T-cell (primary cell): ENCODE measurements around the gene PSTPIP1. TPM values are rescaled to one million over a fixed set of nuclear protein-coding genes. Genes with fewer than 3 reads are reported as not detected.

ENCODE experiments used
- ATAC-seq, 4 experiments: fragments of 200-7000 bp in 3 of 4; fragments of 150-1000 bp in 1 of 4; cut with Tn5 transposase; replicated peaks in 1 of 4; 1 replicate in 3 of 4; 2 replicates in 1 of 4; pipeline ENCODE4 v1.10.0; 2021; ENCODE audit warnings: moderate library complexity in 3 of 4, mild to moderate bottlenecking in 2 of 4, moderate number of reproducible peaks in 1 of 4
- CTCF ChIA-PET, 2 donors: fragments of 300-600 bp; sonication (Branson Sonifier 250); formaldehyde crosslinking; loops; one replicate each; lab custom pipeline; 2022; ENCODE audit warnings: antibody characterized with exemption in 2 of 2; lab: Charles Lee
- POLR2A ChIA-PET, 2 donors: fragments of 300-600 bp; sonication (Branson Sonifier 250); formaldehyde crosslinking; loops; one replicate each; lab custom pipeline; 2022; ENCODE audit warnings: antibody characterized with exemption in 2 of 2; lab: Charles Lee
- DNase-seq, 35 experiments: peaks; one replicate each; pipeline versions ENCODE4 v3.0.0 to v3.0.0-alpha.2; 2013 to 2023
- H3K27ac ChIP-seq: one replicate; pipeline ENCODE4 v1.5.1; 2013; ENCODE audit warnings: low read length
- H3K27me3 ChIP-seq, 2 experiments: replicated peaks in 1 of 2; 1 replicate in 1 of 2; 2 replicates in 1 of 2; pipeline versions ENCODE4 v1.6.1 to v1.7.0; 2013; ENCODE audit warnings: low read length in 1 of 2, mixed read lengths in 1 of 2; ENCODE audit not compliant: control insufficient read depth in 2 of 2, insufficient read depth in 2 of 2; ENCODE audit errors: extremely low read depth in 1 of 2
- H3K36me3 ChIP-seq, 2 donors: 1 replicate in 1 of 2; 2 replicates in 1 of 2; pipeline versions ENCODE4 v1.6.1 to v1.7.0; 2013; ENCODE audit warnings: low read length in 1 of 2; ENCODE audit not compliant: control insufficient read depth in 2 of 2, insufficient read depth in 1 of 2; ENCODE audit errors: extremely low read depth in 1 of 2
- H3K4me1 ChIP-seq, 2 experiments: 1 replicate in 1 of 2; 2 replicates in 1 of 2; pipeline versions ENCODE4 v1.6.1 to v1.7.0; 2013; ENCODE audit warnings: low read length in 2 of 2, mixed read lengths in 1 of 2; ENCODE audit not compliant: insufficient read depth in 2 of 2, control insufficient read depth in 1 of 2; ENCODE audit errors: extremely low read depth in 1 of 2
- H3K4me3 ChIP-seq, 2 donors: 1 replicate in 1 of 2; 2 replicates in 1 of 2; pipeline versions ENCODE4 v1.5.1 to v1.7.0; 2013; ENCODE audit warnings: mild to moderate bottlenecking in 2 of 2, low read length in 1 of 2, moderate library complexity in 1 of 2; ENCODE audit not compliant: control insufficient read depth in 1 of 2; ENCODE audit errors: extremely low read depth in 1 of 2
- H3K9me3 ChIP-seq: 2 replicates; pipeline ENCODE4 v1.7.0; 2013
- H3K27ac Mint-ChIP-seq, 2 donors: one replicate each; pipeline ENCODE4 v1.8.0; 2020 to 2021; ENCODE audit warnings: mild to moderate bottlenecking in 2 of 2, mixed read lengths in 2 of 2
- H3K27me3 Mint-ChIP-seq, 2 donors: one replicate each; pipeline ENCODE4 v1.8.0; 2021 to 2022; ENCODE audit warnings: mixed read lengths in 2 of 2
- H3K36me3 Mint-ChIP-seq: one replicate; pipeline ENCODE4 v1.8.0; 2021; ENCODE audit warnings: mixed read lengths
- H3K4me1 Mint-ChIP-seq, 3 donors: one replicate each; pipeline ENCODE4 v1.8.0; 2020 to 2022; ENCODE audit warnings: mixed read lengths in 3 of 3, mild to moderate bottlenecking in 1 of 3
- H3K4me3 Mint-ChIP-seq, 3 donors: one replicate each; pipeline ENCODE4 v1.8.0; 2020 to 2022; ENCODE audit warnings: mild to moderate bottlenecking in 3 of 3, mixed read lengths in 3 of 3, moderate library complexity in 3 of 3
- H3K9me3 Mint-ChIP-seq, 3 donors: one replicate each; pipeline ENCODE4 v1.8.0; 2020 to 2022; ENCODE audit warnings: mixed read lengths in 3 of 3
- WGBS: methylation state at CpG from one replicate; pipeline ENCODE4 v1.1.5; 2013; ENCODE audit warnings: missing lambda C conversion rate; ENCODE audit not compliant: insufficient coverage; 5-methylcytosine and 5-hydroxymethylcytosine counted together
- total RNA-seq, 35 experiments: library from RNA in 6 of 35; stranded (reverse) in 6 of 35; fragments of 120-200 nt in 1 of 35; gene quantifications; one replicate each; pipeline versions ENCODE4 v1.2.1 to v1.2.4 and lab custom pipeline; 2013 to 2026

Gene PSTPIP1
- total RNA-seq, 5 donors from 2014 or later (not counting 1 experiment from before 2014, with no cell fraction given), result 110 to 231 (median 180) TPM

DNA sequence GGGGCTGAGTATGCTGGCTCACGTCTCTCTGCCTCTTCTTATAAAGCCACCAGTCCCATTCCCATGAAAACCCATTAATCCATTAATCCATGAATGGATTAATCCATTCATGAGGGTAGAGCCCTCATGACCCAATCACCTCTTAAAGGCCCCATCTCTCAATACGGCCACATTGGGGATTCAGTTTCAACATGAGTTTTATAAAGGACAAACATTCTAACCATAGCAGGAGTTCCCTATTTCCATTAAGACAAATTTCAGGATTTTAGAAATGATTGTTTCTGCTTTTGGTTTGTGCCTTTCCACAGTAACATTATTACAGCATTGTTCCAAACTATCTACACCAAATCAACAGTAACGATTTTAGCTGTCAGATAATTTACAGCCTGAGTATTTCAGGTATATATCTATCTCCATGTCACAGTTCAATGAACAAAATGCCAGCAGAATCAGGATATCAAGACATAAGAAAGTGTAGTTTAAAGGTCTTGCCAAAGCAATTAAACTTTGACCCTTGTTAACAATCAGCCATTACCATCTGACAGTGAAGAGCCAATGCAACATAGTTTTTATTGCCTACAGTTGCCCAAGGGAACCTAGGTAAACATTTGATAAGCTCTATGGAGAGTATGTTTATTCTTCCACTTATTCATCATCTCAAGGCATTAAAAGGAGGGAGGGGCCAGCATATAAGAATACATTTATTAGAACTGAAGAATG lies 72.2 kb downstream of the PSTPIP1 start:
- CTCF ChIA-PET, result interaction anchor here in 1 of 2 donors (0.7 kb wide), 1 partner anchor 9 kb away, joined by 7 read pairs; no protein-coding TSS in a partner anchor
- H3K9me3 Mint-ChIP-seq, result no peaks in the 10 kb centered on the region
- DNase-seq (no peak), ATAC-seq (no peak)
- Histone ChIP-seq H3K27me3 (no peaks in the 10 kb centered on the region), H3K4me1 (peaks cover 9 to 16% of the 10 kb centered on the region in 2 experiments), H3K36me3 (no peaks in the 10 kb centered on the region), H3K9me3 (no peaks in the 10 kb centered on the region), H3K27ac (no peak overlapping the region), H3K4me3 (no peak overlapping the region)
- H3K36me3 Mint-ChIP-seq, result no peaks in the 10 kb centered on the region
- H3K4me1 Mint-ChIP-seq, result peaks cover 33 to 47% (median 42%) of the 10 kb centered on the region in 3 donors
- POLR2A ChIA-PET, result interaction anchor here in 1 of 2 donors (0.7 kb wide), 1 partner anchor 73 kb away, joined by 11 read pairs; no protein-coding TSS in a partner anchor
- WGBS, result no CpG with 5 or more reads among the region's 3 CpGs
- H3K27me3 Mint-ChIP-seq, result no peaks in the 10 kb centered on the region
- H3K27ac Mint-ChIP-seq, result no peak overlapping the region
- no peak overlapping the region for H3K4me3 Mint-ChIP-seq

DNA sequence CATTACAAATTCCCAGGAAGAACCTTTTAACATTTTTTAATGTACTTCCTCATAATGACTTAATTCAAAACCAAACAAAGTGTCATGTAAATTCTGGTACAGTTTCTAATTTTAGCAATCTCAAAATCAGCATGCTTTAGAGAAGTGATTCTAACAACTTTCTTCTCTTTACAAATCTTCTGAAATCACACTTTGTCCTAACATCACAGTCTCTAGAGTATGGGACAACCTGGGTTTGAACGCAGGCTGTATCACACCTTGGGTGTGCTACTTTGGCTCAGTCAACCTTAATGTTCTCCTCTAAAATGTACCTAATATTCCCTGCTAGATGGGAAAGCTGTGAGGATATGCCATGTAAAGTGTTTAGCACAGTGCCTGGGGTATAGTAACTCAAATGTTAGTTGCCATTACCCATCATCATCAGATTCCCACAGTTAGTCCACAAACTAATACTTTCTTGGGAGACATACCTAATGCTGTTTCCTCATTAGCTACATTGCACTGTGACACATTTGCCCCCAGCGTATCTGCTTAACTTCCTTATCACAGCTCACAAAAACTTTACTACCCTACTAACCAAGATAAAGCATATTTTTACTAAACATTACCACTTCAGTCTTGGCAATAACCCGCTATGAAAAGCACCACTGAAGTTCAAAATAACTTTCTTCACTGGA lies 72.9 kb downstream of the PSTPIP1 start:
- no peaks in the 10 kb centered on the region for H3K9me3 ChIP-seq
- H3K27me3 Mint-ChIP-seq, result no peaks in the 10 kb centered on the region
- no peaks in the 10 kb centered on the region for H3K27me3 ChIP-seq
- H3K27ac ChIP-seq, result no peak overlapping the region
- no peak overlapping the region for H3K27ac Mint-ChIP-seq
- H3K4me1 Mint-ChIP-seq, result peaks cover 33 to 48% (median 43%) of the 10 kb centered on the region in 3 donors
- H3K4me3 ChIP-seq, result no peak overlapping the region
- ChIA-PET CTCF (no interaction called here), POLR2A (interaction anchor here (0.5 to 0.7 kb wide), 2 partner anchors 17 to 69 kb away, joined by 3 to 4 read pairs; no protein-coding TSS in a partner anchor)
- H3K36me3 ChIP-seq, result no peaks in the 10 kb centered on the region
- ATAC-seq, result no peak
- no peaks in the 10 kb centered on the region for H3K9me3 Mint-ChIP-seq
- peaks cover 9 to 16% of the 10 kb centered on the region in 2 experiments for H3K4me1 ChIP-seq
- H3K36me3 Mint-ChIP-seq, result no peaks in the 10 kb centered on the region
- no peak overlapping the region for H3K4me3 Mint-ChIP-seq
- DNase-seq, result no peak
- WGBS, result 100% methylated on average over 1 of the region's 3 CpGs

DNA sequence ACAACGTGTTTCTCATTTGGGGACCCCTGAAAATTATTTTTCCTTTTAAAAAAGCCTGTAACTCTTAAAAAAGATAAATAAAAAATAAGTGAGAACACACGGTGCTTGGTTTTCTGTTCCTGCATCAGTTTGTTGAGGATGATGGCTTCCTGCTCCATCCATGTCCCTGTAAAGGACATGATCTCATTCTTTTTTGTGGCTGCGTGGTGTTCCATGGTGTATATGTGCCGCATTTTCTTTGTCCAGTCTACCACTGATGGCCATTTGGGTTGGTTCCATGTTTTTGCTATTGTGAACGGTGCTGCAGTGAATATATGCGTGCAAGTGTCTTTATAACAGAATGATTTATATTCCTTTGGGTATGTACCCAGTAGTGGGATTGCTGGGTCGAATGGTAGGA lies 73.7 kb downstream of the PSTPIP1 start:
- Histone ChIP-seq H3K27ac (no peak overlapping the region), H3K9me3 (no peaks in the 10 kb centered on the region), H3K4me3 (no peak overlapping the region), H3K4me1 (peaks cover 9 to 16% of the 10 kb centered on the region in 2 experiments), H3K36me3 (no peaks in the 10 kb centered on the region), H3K27me3 (no peaks in the 10 kb centered on the region)
- no peak overlapping the region for H3K4me3 Mint-ChIP-seq
- ATAC-seq, result no peak
- no peak overlapping the region for H3K27ac Mint-ChIP-seq
- no peaks in the 10 kb centered on the region for H3K9me3 Mint-ChIP-seq
- POLR2A ChIA-PET, result interaction anchor here (0.5 to 0.7 kb wide), 2 partner anchors 18 to 1231 kb away, joined by 3 to 4 read pairs; no protein-coding TSS in a partner anchor
- H3K4me1 Mint-ChIP-seq, result peaks cover 33 to 48% (median 43%) of the 10 kb centered on the region in 3 donors
- CTCF ChIA-PET, result interaction anchor here in 1 of 2 donors (0.7 kb wide), 1 partner anchor 70 kb away, joined by 3 read pairs; no protein-coding TSS in a partner anchor
- DNase-seq, result no peak
- WGBS, result no CpG with 5 or more reads among the region's 7 CpGs
- H3K36me3 Mint-ChIP-seq, result no peaks in the 10 kb centered on the region
- H3K27me3 Mint-ChIP-seq, result no peaks in the 10 kb centered on the region

GRCh38 chr15:77069521-77070121 lies 74.7 kb downstream of the PSTPIP1 start:
- H3K4me1 ChIP-seq, result peaks cover 9 to 16% of the 10 kb centered on the region in 2 experiments
- 86% methylated on average over 4 of the region's 13 CpGs for WGBS
- DNase-seq (no peak), ATAC-seq (no peak)
- H3K4me1 Mint-ChIP-seq, result peaks cover 33 to 41% (median 38%) of the 10 kb centered on the region in 3 donors
- no peaks in the 10 kb centered on the region for H3K27me3 ChIP-seq
- H3K27ac Mint-ChIP-seq, result no peak overlapping the region
- ChIA-PET CTCF (interaction anchor here in 1 of 2 donors (0.7 kb wide), 1 partner anchor 473 kb away, joined by 3 read pairs; no protein-coding TSS in a partner anchor), POLR2A (interaction anchor here in 1 of 2 donors (0.7 kb wide), 1 partner anchor 1230 kb away, joined by 3 read pairs; no protein-coding TSS in a partner anchor)
- no peak overlapping the region for H3K27ac ChIP-seq
- peak overlapping the region; percentile 46 to 87 for H3K4me3 ChIP-seq
- H3K36me3 Mint-ChIP-seq, result no peaks in the 10 kb centered on the region
- H3K36me3 ChIP-seq, result no peaks in the 10 kb centered on the region
- no peaks in the 10 kb centered on the region for H3K27me3 Mint-ChIP-seq
- H3K9me3 Mint-ChIP-seq, result no peaks in the 10 kb centered on the region
- no peaks in the 10 kb centered on the region for H3K9me3 ChIP-seq
- H3K4me3 Mint-ChIP-seq, result peak overlapping the region; percentile 71 to 81 (median 79)

DNA sequence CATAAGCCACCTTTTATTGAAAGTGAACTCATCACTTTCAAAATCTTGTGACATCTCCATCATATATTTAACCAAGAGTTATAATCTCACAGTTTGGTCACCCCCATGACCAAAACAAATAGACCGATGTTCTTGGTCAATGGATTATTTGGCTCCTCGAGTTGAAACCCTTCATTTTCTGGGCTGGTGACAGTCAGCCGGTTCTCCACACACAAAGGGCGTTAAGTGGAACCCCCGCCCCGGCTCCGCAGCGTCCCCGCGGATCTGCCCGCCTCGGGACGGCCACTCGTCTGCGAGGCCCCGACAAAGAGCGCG lies 75.2 kb downstream of the PSTPIP1 start:
- H3K27ac Mint-ChIP-seq, result peak overlapping the region in 1 of 2 donors; percentile 58
- ChIA-PET CTCF (no interaction called here), POLR2A (no interaction called here)
- WGBS, result 3% methylated on average over 18 of the region's 18 CpGs
- no peaks in the 10 kb centered on the region for H3K9me3 Mint-ChIP-seq
- peak overlapping the region; percentile 71 to 81 (median 79) for H3K4me3 Mint-ChIP-seq
- Histone ChIP-seq H3K36me3 (no peaks in the 10 kb centered on the region), H3K4me3 (peak overlapping the region; percentile 46 to 87), H3K4me1 (peaks cover 9 to 16% of the 10 kb centered on the region in 2 experiments), H3K9me3 (no peaks in the 10 kb centered on the region), H3K27me3 (peaks cover 0 to under 1% of the 10 kb centered on the region in 2 experiments), H3K27ac (no peak overlapping the region)
- ATAC-seq, result no peak
- peaks cover 31 to 36% (median 34%) of the 10 kb centered on the region in 3 donors for H3K4me1 Mint-ChIP-seq
- no peaks in the 10 kb centered on the region for H3K36me3 Mint-ChIP-seq
- peak in 1 of 35 experiments; percentile 8 for DNase-seq
- H3K27me3 Mint-ChIP-seq, result no peaks in the 10 kb centered on the region
